Measurements from ENCODE around the gene TTPAL. TPM values are rescaled to one million over a fixed set of nuclear protein-coding genes. Genes with fewer than 3 reads are reported as not detected.
"Not testable (repeated sequence)": the region's sequence is repeated elsewhere in the genome, so short reads cannot be mapped to it uniquely, and the experiment has no call there.

Gene TTPAL
- total RNA-seq, 1 experiment from 2014 or later = 14.1 TPM

- H3K4me1 ChIP-seq; H3K4me3 ChIP-seq; H3K9me3 ChIP-seq (replicated peaks); H3K36me3 ChIP-seq; H3K27ac ChIP-seq; DNase-seq: not testable (repeated sequence)
- H3K27me3 ChIP-seq = peaks cover 30% of the 10 kb centered on the region
Observed at GRCh38 chr20:44472283-44472682, 3.4 kb upstream of the TTPAL start.

GRCh38 chr20:44475372-44475693 is 341 bp upstream of the TTPAL start:
- Histone ChIP-seq H3K4me1 (peaks cover 7% of the 10 kb centered on the region; the same call in 1 of the 2 replicates), H3K9me3 (replicated peaks) (no peaks in the 10 kb centered on the region), H3K27ac (no peak overlapping the region), H3K36me3 (0 out of 2 replicates have a peak, but pooled peaks cover under 1% of the 10 kb centered on the region), H3K27me3 (peaks cover 4% of the 10 kb centered on the region; the same call in 1 of the 2 replicates), H3K4me3 (peak overlapping the region; percentile 87)
- no peak for DNase-seq

- no peaks in the 10 kb centered on the region for H3K27me3 ChIP-seq
- no peak for DNase-seq
- H3K4me3 ChIP-seq = no peak overlapping the region
- peaks cover 12% of the 10 kb centered on the region; the same call in 1 of the 2 replicates for H3K36me3 ChIP-seq
- no peaks in the 10 kb centered on the region for H3K9me3 ChIP-seq (replicated peaks)
- H3K4me1 ChIP-seq = peaks cover 7% of the 10 kb centered on the region; the same call in 1 of the 2 replicates
- no peak overlapping the region for H3K27ac ChIP-seq
Observed at GRCh38 chr20:44477151-44477550, 1.5 kb downstream of the TTPAL start.

GRCh38 chr20:44478206-44478605 is 2.5 kb downstream of the TTPAL start:
- Histone ChIP-seq H3K4me3 (no peak overlapping the region), H3K27me3 (no peaks in the 10 kb centered on the region), H3K9me3 (replicated peaks) (no peaks in the 10 kb centered on the region), H3K36me3 (peaks cover 12% of the 10 kb centered on the region; the same call in 1 of the 2 replicates), H3K4me1 (peaks cover 7% of the 10 kb centered on the region; the same call in 1 of the 2 replicates), H3K27ac (no peak overlapping the region)
- no peak for DNase-seq

GRCh38 chr20:44479643-44480042 is 4.0 kb downstream of the TTPAL start:
- Histone ChIP-seq H3K27me3 (no peaks in the 10 kb centered on the region), H3K9me3 (replicated peaks) (no peaks in the 10 kb centered on the region), H3K36me3 (peaks cover 12% of the 10 kb centered on the region; the same call in 1 of the 2 replicates), H3K4me1 (peaks cover 7% of the 10 kb centered on the region; the same call in 1 of the 2 replicates), H3K4me3 (no peak overlapping the region), H3K27ac (no peak overlapping the region)
- DNase-seq = no peak

- no peaks in the 10 kb centered on the region for H3K9me3 ChIP-seq (replicated peaks)
- H3K27ac ChIP-seq = no peak overlapping the region
- no peak overlapping the region for H3K4me3 ChIP-seq
- H3K36me3 ChIP-seq = peaks cover 12% of the 10 kb centered on the region; the same call in 1 of the 2 replicates
- H3K4me1 ChIP-seq = peaks cover 6% of the 10 kb centered on the region; the same call in 1 of the 2 replicates
- no peaks in the 10 kb centered on the region for H3K27me3 ChIP-seq
- DNase-seq = no peak
Observed at GRCh38 chr20:44480097-44480496, 4.4 kb downstream of the TTPAL start.

GRCh38 chr20:44481719-44482416 is 6.2 kb downstream of the TTPAL start:
- no peaks in the 10 kb centered on the region for H3K9me3 ChIP-seq (replicated peaks)
- no peaks in the 10 kb centered on the region for H3K27me3 ChIP-seq
- peaks cover 12% of the 10 kb centered on the region; the same call in 1 of the 2 replicates for H3K36me3 ChIP-seq
- H3K4me1 ChIP-seq = no peaks in the 10 kb centered on the region
- no peak overlapping the region for H3K4me3 ChIP-seq
- H3K27ac ChIP-seq = no peak overlapping the region
- no peak for DNase-seq

GRCh38 chr20:44483112-44483511 is 7.4 kb downstream of the TTPAL start:
- Histone ChIP-seq H3K9me3 (replicated peaks) (no peaks in the 10 kb centered on the region), H3K4me1 (no peaks in the 10 kb centered on the region), H3K27me3 (no peaks in the 10 kb centered on the region), H3K4me3 (no peak overlapping the region), H3K27ac (no peak overlapping the region), H3K36me3 (peaks cover 13% of the 10 kb centered on the region)
- DNase-seq = no peak

GRCh38 chr20:44485078-44485829 is 9.6 kb downstream of the TTPAL start:
- Histone ChIP-seq H3K4me3 (no peak overlapping the region), H3K9me3 (replicated peaks) (no peaks in the 10 kb centered on the region), H3K27me3 (no peaks in the 10 kb centered on the region), H3K27ac (no peak overlapping the region), H3K4me1 (no peaks in the 10 kb centered on the region), H3K36me3 (peaks cover 28% of the 10 kb centered on the region)
- DNase-seq = no peak

GRCh38 chr20:44485830-44486198 is 10.1 kb downstream of the TTPAL start:
- no peak for DNase-seq
- H3K36me3 ChIP-seq = peaks cover 28% of the 10 kb centered on the region
- no peak overlapping the region for H3K27ac ChIP-seq
- H3K9me3 ChIP-seq (replicated peaks) = no peaks in the 10 kb centered on the region
- no peaks in the 10 kb centered on the region for H3K4me1 ChIP-seq
- H3K27me3 ChIP-seq = no peaks in the 10 kb centered on the region
- H3K4me3 ChIP-seq = no peak overlapping the region

- no peak for DNase-seq
Observed at GRCh38 chr20:44488551-44488950, 12.9 kb downstream of the TTPAL start.

GRCh38 chr20:44489223-44489622 is 13.5 kb downstream of the TTPAL start:
- Histone ChIP-seq H3K27me3 (no peaks in the 10 kb centered on the region), H3K27ac (no peak overlapping the region), H3K9me3 (replicated peaks) (no peaks in the 10 kb centered on the region), H3K4me1 (no peaks in the 10 kb centered on the region), H3K36me3 (peaks cover 36% of the 10 kb centered on the region), H3K4me3 (no peak overlapping the region)
- DNase-seq = no peak

More at GRCh38 chr20:44488551-44488950, 12.9 kb downstream of the TTPAL start:
- H3K9me3 ChIP-seq (replicated peaks) = no peaks in the 10 kb centered on the region
- H3K36me3 ChIP-seq = peaks cover 31% of the 10 kb centered on the region
- H3K4me1 ChIP-seq = no peaks in the 10 kb centered on the region
- H3K4me3 ChIP-seq = no peak overlapping the region
- H3K27me3 ChIP-seq = no peaks in the 10 kb centered on the region
- H3K27ac ChIP-seq = no peak overlapping the region

- Histone ChIP-seq H3K27ac (no peak overlapping the region), H3K36me3 (peaks cover 42% of the 10 kb centered on the region), H3K4me3 (no peak overlapping the region), H3K4me1 (no peaks in the 10 kb centered on the region), H3K9me3 (replicated peaks) (no peaks in the 10 kb centered on the region), H3K27me3 (no peaks in the 10 kb centered on the region)
- no peak for DNase-seq
Observed at GRCh38 chr20:44489931-44490330, 14.3 kb downstream of the TTPAL start.

GRCh38 chr20:44491635-44492395 is 16.1 kb downstream of the TTPAL start:
- Histone ChIP-seq H3K27me3 (no peaks in the 10 kb centered on the region), H3K4me3 (no peak overlapping the region), H3K4me1 (no peaks in the 10 kb centered on the region), H3K36me3 (peaks cover 51% of the 10 kb centered on the region), H3K27ac (no peak overlapping the region), H3K9me3 (replicated peaks) (no peaks in the 10 kb centered on the region)
- no peak for DNase-seq

GRCh38 chr20:44494266-44494665 is 18.6 kb downstream of the TTPAL start:
- Histone ChIP-seq H3K27me3 (no peaks in the 10 kb centered on the region), H3K4me3 (no peak overlapping the region), H3K27ac (no peak overlapping the region), H3K36me3 (peaks cover 50% of the 10 kb centered on the region), H3K4me1 (no peaks in the 10 kb centered on the region), H3K9me3 (replicated peaks) (no peaks in the 10 kb centered on the region)
- DNase-seq = no peak
